ENCODE results near the gene TGFB1I1. TPM values are rescaled to one million over a fixed set of nuclear protein-coding genes. Genes with fewer than 3 reads are reported as not detected.

Gene TGFB1I1
- total RNA-seq, 1 experiment from 2014 or later = 9.3 TPM

DNA sequence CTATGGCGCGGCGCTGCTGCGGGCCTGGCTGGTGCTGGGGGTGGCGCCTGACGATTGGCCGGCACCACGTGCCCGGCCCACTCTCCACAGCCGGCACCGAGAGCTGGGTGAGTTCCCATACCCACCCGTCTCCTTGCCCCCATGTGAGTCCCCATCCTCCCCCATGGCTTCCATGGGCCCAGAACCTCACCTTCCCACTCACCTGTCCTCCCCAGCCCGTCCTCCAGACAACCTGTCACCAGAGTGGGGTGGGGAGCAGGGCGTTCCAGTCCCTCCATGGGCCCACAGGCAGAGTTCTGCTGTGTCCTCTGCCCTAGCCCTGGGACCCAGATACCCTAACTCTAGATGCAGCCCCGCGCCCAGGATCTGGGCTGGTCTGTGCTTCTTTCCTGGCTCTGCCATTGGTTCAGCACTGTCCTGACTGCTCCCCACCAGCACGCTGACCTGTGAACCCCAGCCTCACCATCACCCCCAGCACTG, 7.1 kb upstream of the TGFB1I1 start:
- Mint-ChIP-seq H3K4me1 (ENCODE audit: low read depth, unreplicated experiment) (peaks cover 6% of the 10 kb centered on the region), H3K36me3 (ENCODE audit: insufficient read depth, unreplicated experiment) (peaks cover 32% of the 10 kb centered on the region), H3K4me3 (ENCODE audit: unreplicated experiment) (no peak overlapping the region), H3K27me3 (ENCODE audit: insufficient read depth, unreplicated experiment) (no peaks in the 10 kb centered on the region), H3K27ac (ENCODE audit: unreplicated experiment) (no peak overlapping the region), H3K9me3 (ENCODE audit: unreplicated experiment) (no peaks in the 10 kb centered on the region)
- BruUV-seq (replicated peaks) = no TSS peak
- Histone ChIP-seq H3K36me3 (ENCODE audit: control insufficient read depth, insufficient read depth, low read length) (peaks cover 1% of the 10 kb centered on the region; the same call in 1 of the 2 replicates), H3K9me3 (no peaks in the 10 kb centered on the region), H3K27me3 (replicated peaks; ENCODE audit: control insufficient read depth, insufficient read depth, low read length) (no peaks in the 10 kb centered on the region), H3K4me1 (peaks cover 6% of the 10 kb centered on the region; the same call in 1 of the 2 replicates), H3K4me3 (ENCODE audit: low read depth, low read length) (no peak overlapping the region)
- CTCF ChIA-PET = no interaction called here
- no peak for DNase-seq
- TF ChIP-seq, protein P1, sequence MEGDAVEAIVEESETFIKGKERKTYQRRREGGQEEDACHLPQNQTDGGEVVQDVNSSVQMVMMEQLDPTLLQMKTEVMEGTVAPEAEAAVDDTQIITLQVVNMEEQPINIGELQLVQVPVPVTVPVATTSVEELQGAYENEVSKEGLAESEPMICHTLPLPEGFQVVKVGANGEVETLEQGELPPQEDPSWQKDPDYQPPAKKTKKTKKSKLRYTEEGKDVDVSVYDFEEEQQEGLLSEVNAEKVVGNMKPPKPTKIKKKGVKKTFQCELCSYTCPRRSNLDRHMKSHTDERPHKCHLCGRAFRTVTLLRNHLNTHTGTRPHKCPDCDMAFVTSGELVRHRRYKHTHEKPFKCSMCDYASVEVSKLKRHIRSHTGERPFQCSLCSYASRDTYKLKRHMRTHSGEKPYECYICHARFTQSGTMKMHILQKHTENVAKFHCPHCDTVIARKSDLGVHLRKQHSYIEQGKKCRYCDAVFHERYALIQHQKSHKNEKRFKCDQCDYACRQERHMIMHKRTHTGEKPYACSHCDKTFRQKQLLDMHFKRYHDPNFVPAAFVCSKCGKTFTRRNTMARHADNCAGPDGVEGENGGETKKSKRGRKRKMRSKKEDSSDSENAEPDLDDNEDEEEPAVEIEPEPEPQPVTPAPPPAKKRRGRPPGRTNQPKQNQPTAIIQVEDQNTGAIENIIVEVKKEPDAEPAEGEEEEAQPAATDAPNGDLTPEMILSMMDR (IDR thresholded peaks at IDR 0.05; ENCODE audit: insufficient read depth in 1 of 2, low read depth in 1 of 2, low read length in 1 of 2, severe bottlenecking in 1 of 2, unreplicated experiment in 1 of 2) = no peak
- intact Hi-C loops (cut with micrococcal nuclease; ENCODE audit: unreplicated experiment) = no loop called here
- POLR2A ChIA-PET = no interaction called here

DNA sequence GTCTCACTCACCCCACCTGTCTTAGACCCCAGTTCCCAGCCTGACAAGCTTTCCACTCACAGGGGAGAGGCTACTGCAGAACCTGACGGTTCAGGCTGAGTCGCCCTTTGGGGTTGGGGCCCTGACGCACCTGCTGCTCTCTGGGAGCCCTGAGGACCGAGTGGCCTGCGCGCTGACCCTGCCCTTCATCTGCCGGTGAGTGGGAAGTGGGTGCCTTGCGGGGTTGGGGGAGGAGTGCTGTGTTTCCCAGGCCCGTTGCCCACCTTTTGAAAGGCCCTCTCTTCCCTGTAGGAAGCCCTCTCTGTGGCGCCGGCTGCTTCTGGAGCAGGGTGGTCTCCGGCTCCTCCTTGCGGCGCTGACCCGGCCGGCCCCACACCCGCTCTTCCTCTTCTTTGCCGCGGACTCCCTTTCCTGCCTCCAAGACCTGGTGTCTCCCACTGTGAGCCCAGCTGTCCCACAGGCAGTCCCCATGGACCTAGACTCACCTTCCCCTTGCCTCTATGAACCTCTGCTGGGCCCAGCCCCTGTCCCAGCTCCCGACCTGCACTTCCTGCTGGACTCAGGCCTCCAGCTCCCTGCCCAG, 6.1 kb upstream of the TGFB1I1 start:
- Mint-ChIP-seq H3K9me3 (ENCODE audit: unreplicated experiment) (no peaks in the 10 kb centered on the region), H3K36me3 (ENCODE audit: insufficient read depth, unreplicated experiment) (peaks cover 32% of the 10 kb centered on the region), H3K27ac (ENCODE audit: unreplicated experiment) (no peak overlapping the region), H3K4me1 (ENCODE audit: low read depth, unreplicated experiment) (no peaks in the 10 kb centered on the region), H3K4me3 (ENCODE audit: unreplicated experiment) (no peak overlapping the region), H3K27me3 (ENCODE audit: insufficient read depth, unreplicated experiment) (no peaks in the 10 kb centered on the region)
- POLR2A ChIA-PET = no interaction called here
- TF ChIP-seq, protein P1 (IDR thresholded peaks at IDR 0.05; ENCODE audit: insufficient read depth in 1 of 2, low read depth in 1 of 2, low read length in 1 of 2, severe bottlenecking in 1 of 2, unreplicated experiment in 1 of 2) = no peak
- CTCF ChIA-PET = no interaction called here
- Histone ChIP-seq H3K4me1 (no peaks in the 10 kb centered on the region), H3K27me3 (replicated peaks; ENCODE audit: control insufficient read depth, insufficient read depth, low read length) (no peaks in the 10 kb centered on the region), H3K36me3 (ENCODE audit: control insufficient read depth, insufficient read depth, low read length) (peaks cover 1% of the 10 kb centered on the region; the same call in 1 of the 2 replicates), H3K9me3 (no peaks in the 10 kb centered on the region), H3K4me3 (ENCODE audit: low read depth, low read length) (no peak overlapping the region)
- DNase-seq = no peak
- no TSS peak for BruUV-seq (replicated peaks)
- intact Hi-C loops (cut with micrococcal nuclease; ENCODE audit: unreplicated experiment) = no loop called here

DNA sequence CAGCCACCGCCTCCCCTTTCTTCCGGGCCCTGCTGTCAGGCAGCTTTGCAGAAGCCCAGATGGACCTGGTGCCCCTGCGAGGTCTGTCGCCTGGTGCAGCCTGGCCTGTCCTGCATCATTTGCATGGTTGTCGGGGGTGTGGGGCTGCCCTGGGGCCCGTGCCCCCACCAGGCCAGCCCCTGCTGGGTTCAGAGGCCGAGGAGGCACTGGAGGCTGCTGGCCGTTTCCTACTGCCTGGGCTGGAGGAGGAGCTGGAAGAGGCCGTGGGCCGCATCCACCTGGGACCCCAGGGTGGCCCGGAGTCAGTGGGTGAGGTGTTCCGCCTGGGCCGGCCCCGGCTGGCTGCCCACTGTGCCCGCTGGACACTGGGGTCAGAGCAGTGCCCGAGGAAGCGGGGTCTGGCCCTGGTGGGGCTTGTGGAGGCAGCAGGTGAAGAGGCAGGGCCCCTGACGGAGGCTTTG, 5.5 kb upstream of the TGFB1I1 start:
- no peak for DNase-seq
- BruUV-seq (replicated peaks) = no TSS peak
- Mint-ChIP-seq H3K36me3 (ENCODE audit: insufficient read depth, unreplicated experiment) (peaks cover 32% of the 10 kb centered on the region), H3K27me3 (ENCODE audit: insufficient read depth, unreplicated experiment) (no peaks in the 10 kb centered on the region), H3K4me3 (ENCODE audit: unreplicated experiment) (no peak overlapping the region), H3K27ac (ENCODE audit: unreplicated experiment) (no peak overlapping the region), H3K4me1 (ENCODE audit: low read depth, unreplicated experiment) (peaks cover 4% of the 10 kb centered on the region), H3K9me3 (ENCODE audit: unreplicated experiment) (no peaks in the 10 kb centered on the region)
- CTCF ChIA-PET = no interaction called here
- TF ChIP-seq, protein P1 (IDR thresholded peaks at IDR 0.05; ENCODE audit: insufficient read depth in 1 of 2, low read depth in 1 of 2, low read length in 1 of 2, severe bottlenecking in 1 of 2, unreplicated experiment in 1 of 2) = no peak
- no peak overlapping the region for H3K4me3 ChIP-seq (ENCODE audit: low read depth, low read length)
- no peaks in the 10 kb centered on the region for H3K9me3 ChIP-seq
- H3K4me1 ChIP-seq = no peaks in the 10 kb centered on the region; the same call in 1 of the 2 replicates
- POLR2A ChIA-PET = no interaction called here
- peaks cover 1% of the 10 kb centered on the region; the same call in 1 of the 2 replicates for H3K36me3 ChIP-seq (ENCODE audit: control insufficient read depth, insufficient read depth, low read length)
- H3K27me3 ChIP-seq (replicated peaks; ENCODE audit: control insufficient read depth, insufficient read depth, low read length) = no peaks in the 10 kb centered on the region
- intact Hi-C loops (cut with micrococcal nuclease; ENCODE audit: unreplicated experiment) = no loop called here

Data from Caco-2 (cell line).